CD14-positive monocyte (primary cell): ENCODE results near the gene SC5D. TPM values are rescaled to one million over a fixed set of nuclear protein-coding genes. Genes with fewer than 3 reads are reported as not detected.

Experiments
- DNase-seq, 3 donors: peaks; one replicate each; pipeline ENCODE4 v3.0.0-alpha.2; 2011 to 2022
- H2AFZ ChIP-seq: 2 replicates; pipeline ENCODE4 v1.6.0; 2012; ENCODE audit warnings: mild to moderate bottlenecking, low read depth, low read length, inconsistent platforms; ENCODE audit not compliant: insufficient read depth, poor library complexity, severe bottlenecking
- H3K27ac ChIP-seq, 2 donors: 1 replicate in 1 of 2; 2 replicates in 1 of 2; pipeline ENCODE4 v1.5.1; 2012 to 2013; ENCODE audit warnings: low read length in 2 of 2, control low read depth in 1 of 2, inconsistent platforms in 1 of 2, low read depth in 1 of 2, mild to moderate bottlenecking in 1 of 2
- H3K27me3 ChIP-seq, 2 donors: one replicate each; pipeline versions ENCODE4 v1.6.0 to v1.6.1; 2011 to 2013; ENCODE audit warnings: low read length in 2 of 2; ENCODE audit not compliant: control insufficient read depth in 2 of 2, insufficient read depth in 2 of 2
- H3K36me3 ChIP-seq, 2 donors: replicated peaks in 1 of 2; 1 replicate in 1 of 2; 2 replicates in 1 of 2; pipeline versions ENCODE4 v1.5.1 to v1.6.1; 2012 to 2013; ENCODE audit warnings: low read length in 2 of 2, control low read depth in 1 of 2, inconsistent platforms in 1 of 2, mild to moderate bottlenecking in 1 of 2; ENCODE audit not compliant: insufficient read depth in 2 of 2, control insufficient read depth in 1 of 2
- H3K4me1 ChIP-seq, 2 donors: 1 replicate in 1 of 2; 2 replicates in 1 of 2; pipeline versions ENCODE4 v1.5.1 to v1.6.1; 2012 to 2013; ENCODE audit warnings: low read length in 2 of 2, control low read depth in 1 of 2, inconsistent platforms in 1 of 2, mild to moderate bottlenecking in 1 of 2, moderate library complexity in 1 of 2; ENCODE audit not compliant: insufficient read depth in 2 of 2, control insufficient read depth in 1 of 2
- H3K4me2 ChIP-seq: replicated peaks from 2 replicates; pipeline ENCODE3; 2012; ENCODE audit warnings: low read length, moderate library complexity, mild to moderate bottlenecking; ENCODE audit not compliant: poor library complexity, severe bottlenecking; ENCODE audit errors: extremely low read depth
- H3K4me3 ChIP-seq, 3 experiments: fragments of 200-600 bp in 1 of 3; sonication (generic) in 1 of 3; replicated peaks in 1 of 3; 1 replicate in 2 of 3; 2 replicates in 1 of 3; pipeline ENCODE4 v1.5.1; 2011 to 2013; ENCODE audit warnings: low read length in 3 of 3, mild to moderate bottlenecking in 3 of 3, control low read depth in 2 of 3, low read depth in 2 of 3, inconsistent platforms in 1 of 3, moderate library complexity in 1 of 3
- H3K79me2 ChIP-seq: 2 replicates; pipeline ENCODE4 v1.6.0; 2012; ENCODE audit warnings: mild to moderate bottlenecking, control low read depth, inconsistent platforms, low read length, moderate library complexity; ENCODE audit not compliant: insufficient read depth
- H3K9ac ChIP-seq: 2 replicates; pipeline ENCODE4 v1.6.0; 2017; ENCODE audit warnings: low read length, mild to moderate bottlenecking; ENCODE audit not compliant: insufficient read depth, poor library complexity, severe bottlenecking
- H3K9me3 ChIP-seq, 2 donors: replicated peaks in 1 of 2; 1 replicate in 1 of 2; 2 replicates in 1 of 2; pipeline versions ENCODE4 v1.5.1 to v1.6.1; 2012 to 2013; ENCODE audit warnings: low read length in 2 of 2, control low read depth in 1 of 2; ENCODE audit not compliant: control insufficient read depth in 1 of 2, insufficient read depth in 1 of 2
- H4K20me1 ChIP-seq: 2 replicates; pipeline ENCODE4 v1.6.0; 2012; ENCODE audit warnings: mild to moderate bottlenecking, low read length, control low read depth, moderate library complexity; ENCODE audit not compliant: insufficient read depth
- H3K27ac Mint-ChIP-seq, 7 donors: one replicate each; pipeline ENCODE4 v1.8.0; 2020; ENCODE audit warnings: mild to moderate bottlenecking in 7 of 7, mixed read lengths in 7 of 7, moderate library complexity in 6 of 7, inconsistent platforms in 2 of 7
- H3K27me3 Mint-ChIP-seq, 3 donors: one replicate each; pipeline ENCODE4 v1.8.0; 2021 to 2022; ENCODE audit warnings: low read depth in 3 of 3, mild to moderate bottlenecking in 3 of 3, mixed read lengths in 3 of 3, moderate library complexity in 3 of 3, inconsistent platforms in 1 of 3
- H3K36me3 Mint-ChIP-seq, 2 donors: one replicate each; pipeline ENCODE4 v1.8.0; 2020; ENCODE audit warnings: mixed read lengths in 2 of 2, inconsistent platforms in 1 of 2, mild to moderate bottlenecking in 1 of 2
- H3K4me1 Mint-ChIP-seq: one replicate; pipeline ENCODE4 v1.8.0; 2020; ENCODE audit warnings: mild to moderate bottlenecking, mixed read lengths
- H3K4me3 Mint-ChIP-seq, 2 donors: one replicate each; pipeline ENCODE4 v1.8.0; 2020; ENCODE audit warnings: mild to moderate bottlenecking in 2 of 2, mixed read lengths in 2 of 2, moderate library complexity in 1 of 2
- H3K9me3 Mint-ChIP-seq, 7 donors: one replicate each; pipeline ENCODE4 v1.8.0; 2020 to 2022; ENCODE audit warnings: mixed read lengths in 7 of 7, mild to moderate bottlenecking in 6 of 7, moderate library complexity in 6 of 7, inconsistent platforms in 2 of 7
- CTCF ChIP-seq: fragments of 200-600 bp; IDR thresholded peaks from one replicate; pipeline ENCODE4 v1.8.0; 2022; ENCODE audit warnings: antibody characterized with exemption, mild to moderate bottlenecking
- WGBS: methylation state at CpG from one replicate; pipeline ENCODE4 v1.1.5; 2013; ENCODE audit warnings: missing lambda C conversion rate; ENCODE audit not compliant: insufficient coverage; 5-methylcytosine and 5-hydroxymethylcytosine counted together
- intact Hi-C, 2 donors: fragments of 100-400 bp; cut with micrococcal nuclease; formaldehyde crosslinking; loops; one replicate each; pipeline versions ENCODE4 v1.15.0 to v1.15.1; 2023
- polyA plus RNA-seq, 3 donors: library from polyadenylated mRNA; depleted of rRNA in 1 of 3; unstranded in 2 of 3; stranded (reverse) in 1 of 3; fragments of 300-500 nt in 2 of 3; fragments of >200 nt in 1 of 3; fragmentation: Illumina TruSeq in 2 of 3; gene quantifications; 1 replicate in 2 of 3; 2 replicates in 1 of 3; pipeline ENCODE4 v1.2.3, GENCODE V29; 2012 to 2021

The SC5D gene
- polyA plus RNA-seq, 3 donors = 6.4 to 8.3 (median 8.3) TPM

- DNase-seq = no peak
- Histone ChIP-seq H3K27me3 (no peaks in the 10 kb centered on the region), H2AFZ (no peak overlapping the region), H3K36me3 (no peaks in the 10 kb centered on the region), H3K4me3 (no peak overlapping the region), H3K79me2 (no peaks in the 10 kb centered on the region), H3K9ac (no peak overlapping the region), H4K20me1 (no peaks in the 10 kb centered on the region), H3K9me3 (peaks cover 7 to 10% of the 10 kb centered on the region in 2 donors), H3K27ac (no peak overlapping the region), H3K4me2 (no peak overlapping the region), H3K4me1 (no peaks in the 10 kb centered on the region)
- no peak for TF ChIP-seq CTCF
- 95% methylated on average over 2 of the region's 4 CpGs for WGBS
- no peak overlapping the region for H3K27ac Mint-ChIP-seq
- intact Hi-C loops = no loop called here
- peaks cover 4 to 18% (median 16%) of the 10 kb centered on the region in 7 donors for H3K9me3 Mint-ChIP-seq
- peaks cover 0 to 3% (median 2%) of the 10 kb centered on the region in 3 donors for H3K27me3 Mint-ChIP-seq
- H3K36me3 Mint-ChIP-seq = no peaks in the 10 kb centered on the region
- peaks cover 2% of the 10 kb centered on the region for H3K4me1 Mint-ChIP-seq
- no peak overlapping the region for H3K4me3 Mint-ChIP-seq
These were observed 41.7 kb upstream of the SC5D start for GRCh38 chr11:121250843-121251242.

- Mint-ChIP-seq H3K36me3 (no peaks in the 10 kb centered on the region), H3K4me1 (peaks cover 2% of the 10 kb centered on the region), H3K4me3 (no peak overlapping the region), H3K27me3 (peaks cover 2 to 3% (median 2%) of the 10 kb centered on the region in 3 donors), H3K27ac (no peak overlapping the region), H3K9me3 (peaks cover 4 to 18% (median 16%) of the 10 kb centered on the region in 7 donors)
- H3K4me2 ChIP-seq = no peak overlapping the region
- no peak overlapping the region for H3K27ac ChIP-seq
- TF ChIP-seq CTCF = no peak
- H3K36me3 ChIP-seq = no peaks in the 10 kb centered on the region
- H3K9ac ChIP-seq = no peak overlapping the region
- no peak for DNase-seq
- H3K79me2 ChIP-seq = no peaks in the 10 kb centered on the region
- H3K27me3 ChIP-seq = no peaks in the 10 kb centered on the region
- no peaks in the 10 kb centered on the region for H4K20me1 ChIP-seq
- intact Hi-C loops = no loop called here
- no peaks in the 10 kb centered on the region for H3K4me1 ChIP-seq
- peaks cover 7 to 10% of the 10 kb centered on the region in 2 donors for H3K9me3 ChIP-seq
- no peak overlapping the region for H2AFZ ChIP-seq
- no peak overlapping the region for H3K4me3 ChIP-seq
These were observed 38.6 kb upstream of the SC5D start for GRCh38 chr11:121253951-121254350.
